Large intestine (tissue), 3 donors: ENCODE measurements around the gene RASGEF1C. TPM values are rescaled to one million over a fixed set of nuclear protein-coding genes. Genes with fewer than 3 reads are reported as not detected.

Experiments
- DNase-seq, 2 donors: peaks; one replicate each; pipeline versions ENCODE4 v3.0.0 to v3.0.0-alpha.2; 2013
- H3K27ac ChIP-seq: one replicate; pipeline ENCODE4 v1.5.1; 2013; ENCODE audit warnings: low read length
- H3K27me3 ChIP-seq: 2 replicates; pipeline ENCODE4 v1.6.1; 2013; ENCODE audit warnings: low read length; ENCODE audit not compliant: control insufficient read depth, insufficient read depth
- H3K36me3 ChIP-seq: 2 replicates; pipeline ENCODE4 v1.6.1; 2013; ENCODE audit warnings: low read length; ENCODE audit not compliant: control insufficient read depth, insufficient read depth
- H3K4me1 ChIP-seq: one replicate; pipeline ENCODE4 v1.6.1; 2013; ENCODE audit warnings: low read length; ENCODE audit not compliant: control insufficient read depth, insufficient read depth
- H3K4me3 ChIP-seq: one replicate; pipeline ENCODE4 v1.5.1; 2013; ENCODE audit warnings: low read length
- H3K9me3 ChIP-seq: one replicate; pipeline ENCODE4 v1.6.1; 2013; ENCODE audit warnings: mild to moderate bottlenecking, low read depth, low read length, moderate library complexity; ENCODE audit not compliant: control insufficient read depth
- WGBS: methylation state at CpG from one replicate; pipeline ENCODE4 v1.1.5; 2013; ENCODE audit warnings: low lambda C conversion rate; ENCODE audit not compliant: insufficient coverage; 5-methylcytosine and 5-hydroxymethylcytosine counted together
- polyA plus RNA-seq: library from polyadenylated mRNA; unstranded; fragments of 120-200 nt; gene quantifications from one replicate; pipeline ENCODE4 v1.2.1, GENCODE V29; 2013

Gene RASGEF1C
- polyA plus RNA-seq, 1 donor: 1.3 TPM

DNA sequence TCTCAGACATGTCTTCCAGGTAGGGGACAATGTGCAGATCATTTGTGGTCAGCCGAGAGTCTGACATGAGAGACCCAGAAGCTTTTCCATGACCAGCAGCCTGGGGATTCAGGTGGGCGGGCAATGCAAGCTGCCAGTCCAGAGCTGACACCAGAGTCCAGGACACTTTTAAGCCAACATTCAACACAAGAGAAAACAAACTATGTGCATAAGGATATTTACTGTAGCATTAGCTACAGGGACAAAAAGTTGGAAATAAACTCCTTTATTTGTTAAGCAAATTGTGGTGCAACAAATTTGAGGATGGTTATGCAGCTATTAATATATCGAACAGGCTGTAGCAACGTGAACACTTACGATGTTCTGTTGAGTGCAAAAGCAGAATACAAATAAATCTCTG lies 127.5 kb downstream of the RASGEF1C start:
- Histone ChIP-seq H3K9me3 (no peaks in the 10 kb centered on the region), H3K27me3 (peaks cover 3% of the 10 kb centered on the region), H3K36me3 (no peaks in the 10 kb centered on the region), H3K27ac (no peak overlapping the region), H3K4me1 (peaks cover 3% of the 10 kb centered on the region), H3K4me3 (no peak overlapping the region)
- 100% methylated on average over 3 of the region's 5 CpGs for WGBS
- DNase-seq: no peak

GRCh38 chr5:180080486-180081280 lies 128.3 kb downstream of the RASGEF1C start:
- Histone ChIP-seq H3K36me3 (no peaks in the 10 kb centered on the region), H3K27me3 (peaks cover 3% of the 10 kb centered on the region), H3K4me1 (peaks cover 3% of the 10 kb centered on the region), H3K4me3 (no peak overlapping the region), H3K9me3 (no peaks in the 10 kb centered on the region), H3K27ac (no peak overlapping the region)
- DNase-seq: no peak
- WGBS: no CpG with 5 or more reads among the region's 24 CpGs

DNA sequence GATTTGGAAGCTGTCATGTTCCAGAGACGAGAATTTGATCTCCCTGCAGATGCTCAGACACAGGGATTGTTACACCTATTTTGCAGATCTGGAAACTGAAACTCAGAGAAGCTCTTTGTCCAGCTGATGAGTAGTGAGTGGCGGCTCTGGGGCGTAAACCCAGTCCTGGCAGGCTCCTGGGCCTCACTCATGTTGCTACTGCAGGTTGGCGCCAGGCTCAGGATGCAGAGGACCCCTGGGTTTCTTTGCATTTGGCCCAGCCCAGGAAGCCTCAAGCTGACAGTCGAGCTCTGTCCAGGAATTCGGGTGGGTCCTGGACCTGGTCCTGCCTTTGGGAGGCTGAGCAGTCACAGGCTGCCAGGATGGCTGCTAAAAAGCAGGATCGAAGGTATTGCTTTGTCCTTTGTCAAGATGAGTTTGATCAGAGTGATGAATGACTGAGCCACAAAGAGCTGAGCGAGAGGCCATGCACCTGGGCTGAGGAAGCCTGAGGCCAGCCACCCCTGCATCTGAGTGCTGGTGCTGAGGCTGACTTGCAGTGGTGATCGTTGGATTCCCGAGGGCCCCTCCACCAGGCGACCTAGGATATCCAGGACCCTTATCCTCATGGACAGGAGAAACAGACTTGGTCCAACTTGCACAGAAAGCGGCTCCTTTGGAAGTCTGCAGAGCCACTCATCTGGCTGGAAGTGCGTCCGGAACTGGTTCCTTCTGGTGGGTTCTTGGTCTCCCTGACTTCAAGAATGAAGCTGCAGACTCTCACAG lies 129.1 kb downstream of the RASGEF1C start:
- Histone ChIP-seq H3K4me3 (no peak overlapping the region), H3K27ac (no peak overlapping the region), H3K4me1 (peaks cover 3% of the 10 kb centered on the region), H3K27me3 (peaks cover 3% of the 10 kb centered on the region), H3K36me3 (no peaks in the 10 kb centered on the region), H3K9me3 (no peaks in the 10 kb centered on the region)
- no CpG with 5 or more reads among the region's 14 CpGs for WGBS
- peak in 1 of 2 donors; percentile 11 for DNase-seq

DNA sequence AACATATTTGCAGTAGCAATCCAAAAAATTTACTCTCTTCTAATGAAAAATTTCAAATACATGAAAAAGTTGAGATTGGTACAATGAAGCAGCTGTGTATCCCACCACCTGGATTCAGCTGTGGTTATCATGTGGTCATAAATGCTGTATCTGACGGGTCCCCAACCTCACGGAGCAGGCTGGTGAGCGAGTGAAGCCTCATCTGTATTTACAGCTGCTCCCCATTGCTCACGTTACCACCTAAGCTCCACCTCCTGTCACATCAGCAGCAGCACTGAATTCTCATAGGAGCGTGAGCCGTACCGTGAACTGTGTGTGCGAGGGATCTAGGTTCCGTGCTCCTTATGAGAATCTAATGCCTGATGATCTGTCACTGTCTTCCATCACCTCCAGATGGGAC lies 130.7 kb downstream of the RASGEF1C start:
- Histone ChIP-seq H3K36me3 (no peaks in the 10 kb centered on the region), H3K9me3 (no peaks in the 10 kb centered on the region), H3K27me3 (peaks cover 8% of the 10 kb centered on the region), H3K4me3 (no peak overlapping the region), H3K4me1 (no peaks in the 10 kb centered on the region), H3K27ac (no peak overlapping the region)
- no CpG with 5 or more reads among the region's 9 CpGs for WGBS
- DNase-seq: no peak

DNA sequence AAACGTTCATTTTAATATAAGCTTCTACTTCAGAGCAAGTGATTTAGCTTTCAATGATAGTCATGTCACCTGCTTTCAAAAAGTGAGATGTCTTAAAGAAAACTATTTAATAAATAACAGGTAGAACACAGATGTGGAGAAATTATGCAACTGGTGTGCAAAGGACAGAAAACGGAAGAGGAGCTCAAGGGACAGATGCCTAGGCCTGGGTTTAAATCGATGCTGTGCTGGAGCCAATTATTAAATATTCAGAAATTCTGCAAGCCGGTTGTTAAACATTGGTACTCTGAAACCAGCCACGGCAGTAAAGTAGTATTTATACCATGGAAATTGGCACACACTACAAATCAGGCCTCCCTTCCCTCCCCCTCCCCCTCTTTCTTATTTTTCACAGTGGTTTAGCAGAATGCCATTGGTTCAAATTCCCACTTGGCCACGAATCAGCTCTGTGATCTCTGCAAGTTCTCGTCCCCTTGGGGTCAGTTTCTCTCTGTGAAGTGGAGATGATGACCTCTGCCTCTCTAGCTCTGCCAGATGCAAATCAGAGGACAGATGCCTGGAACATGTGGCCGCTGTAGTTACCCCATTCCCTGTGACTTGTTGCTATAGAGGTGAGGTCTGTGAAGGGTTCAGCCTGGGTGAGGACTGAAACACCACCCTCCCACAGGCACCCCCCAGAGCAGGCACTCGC lies 131.3 kb downstream of the RASGEF1C start:
- H3K4me3 ChIP-seq: no peak overlapping the region
- 90% methylated on average over 5 of the region's 9 CpGs for WGBS
- H3K4me1 ChIP-seq: no peaks in the 10 kb centered on the region
- peaks cover 2% of the 10 kb centered on the region for H3K9me3 ChIP-seq
- peaks cover 8% of the 10 kb centered on the region for H3K27me3 ChIP-seq
- H3K36me3 ChIP-seq: no peaks in the 10 kb centered on the region
- DNase-seq: no peak
- H3K27ac ChIP-seq: no peak overlapping the region

GRCh38 chr5:180075703-180076102 lies 133.3 kb downstream of the RASGEF1C start:
- Histone ChIP-seq H3K4me3 (no peak overlapping the region), H3K4me1 (peaks cover 4% of the 10 kb centered on the region), H3K27me3 (peaks cover 10% of the 10 kb centered on the region), H3K9me3 (peaks cover 10% of the 10 kb centered on the region), H3K36me3 (no peaks in the 10 kb centered on the region), H3K27ac (no peak overlapping the region)
- DNase-seq: no peak
- WGBS: no CpG with 5 or more reads among the region's 1 CpG

- Histone ChIP-seq H3K4me1 (peaks cover 12% of the 10 kb centered on the region), H3K4me3 (no peak overlapping the region), H3K27ac (no peak overlapping the region), H3K27me3 (peaks cover 12% of the 10 kb centered on the region), H3K9me3 (peaks cover 10% of the 10 kb centered on the region), H3K36me3 (no peaks in the 10 kb centered on the region)
- 50% methylated on average over 2 of the region's 4 CpGs for WGBS
- no peak for DNase-seq
Measured at GRCh38 chr5:180074462-180074861, 134.5 kb downstream of the RASGEF1C start.

DNA sequence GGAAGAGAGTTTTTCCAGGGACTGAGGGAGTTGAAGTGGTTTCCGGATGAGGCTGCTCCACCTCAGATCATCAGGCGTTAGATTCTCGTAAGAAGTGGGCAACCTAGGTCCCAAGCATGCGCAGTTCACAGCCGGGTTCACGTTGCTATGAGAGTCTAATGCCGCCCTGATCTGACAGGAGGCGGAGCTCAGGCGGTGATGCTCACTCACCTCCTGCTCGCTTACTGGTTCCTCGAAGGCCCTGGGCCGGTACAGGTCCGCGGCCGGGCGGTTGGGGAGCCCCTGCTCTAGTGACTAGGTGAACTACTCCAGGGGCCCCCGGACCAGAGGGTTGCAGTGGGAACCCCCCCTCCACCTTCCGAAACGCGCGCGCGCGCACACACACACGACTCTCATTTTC lies 136.5 kb downstream of the RASGEF1C start:
- no peak for DNase-seq
- peaks cover 10% of the 10 kb centered on the region for H3K9me3 ChIP-seq
- H3K36me3 ChIP-seq: no peaks in the 10 kb centered on the region
- no CpG with 5 or more reads among the region's 25 CpGs for WGBS
- H3K27me3 ChIP-seq: peaks cover 9% of the 10 kb centered on the region
- peaks cover 12% of the 10 kb centered on the region for H3K4me1 ChIP-seq
- H3K4me3 ChIP-seq: no peak overlapping the region
- no peak overlapping the region for H3K27ac ChIP-seq

GRCh38 chr5:180072256-180072548 lies 136.8 kb downstream of the RASGEF1C start:
- Histone ChIP-seq H3K27me3 (peaks cover 9% of the 10 kb centered on the region), H3K9me3 (peaks cover 10% of the 10 kb centered on the region), H3K36me3 (no peaks in the 10 kb centered on the region), H3K4me3 (no peak overlapping the region), H3K4me1 (peaks cover 12% of the 10 kb centered on the region), H3K27ac (no peak overlapping the region)
- no CpG with 5 or more reads among the region's 14 CpGs for WGBS
- DNase-seq: no peak

GRCh38 chr5:180071531-180072255 lies 137.3 kb downstream of the RASGEF1C start, which contains the start of gene RNF130:
TSS of gene RNF130 (minus strand) at chr5:180071759. CDS start at chr5:180071702, 57 bp downstream.
- Histone ChIP-seq H3K27me3 (peaks cover 9% of the 10 kb centered on the region), H3K36me3 (no peaks in the 10 kb centered on the region), H3K4me3 (peak within 1 kb of the TSS; percentile 67), H3K9me3 (peaks cover 10% of the 10 kb centered on the region), H3K4me1 (peaks cover 12% of the 10 kb centered on the region), H3K27ac (peak within 1 kb of the TSS; percentile 90)
- no CpG with 5 or more reads among the region's 113 CpGs for WGBS
- DNase-seq: peak; percentile 92 to 97
